HepG2 (cell line): ENCODE measurements around the gene AK8. TPM values are rescaled to one million over a fixed set of nuclear protein-coding genes. Genes with fewer than 3 reads are reported as not detected.

ENCODE experiments used
- DMAP1 ChIP-seq: IDR thresholded peaks from 2 replicates; pipeline ENCODE4 v1.6.1; 2016
- FOSL2 ChIP-seq: sonication (generic); formaldehyde crosslinking; IDR thresholded peaks from 2 replicates; pipeline ENCODE4 v1.4.0; 2020; ENCODE audit warnings: missing genetic modification reagents
- ISL2 ChIP-seq: sonication (generic); formaldehyde crosslinking; IDR thresholded peaks from 2 replicates; pipeline ENCODE4 v1.5.0; 2020; ENCODE audit warnings: missing genetic modification reagents
- LCORL ChIP-seq, 2 experiments: fragments of 450-650 bp in 1 of 2; sonication (generic) in 1 of 2; formaldehyde crosslinking in 1 of 2; IDR thresholded peaks; 2 replicates each; pipeline versions ENCODE4 v1.5.0 to v1.6.1; 2017 to 2020; ENCODE audit warnings: antibody characterized with exemption in 1 of 2, missing genetic modification reagents in 1 of 2
- MTF2 ChIP-seq: sonication (generic); formaldehyde crosslinking; IDR thresholded peaks from 2 replicates; pipeline ENCODE4 v1.5.0; 2020; ENCODE audit warnings: missing genetic modification reagents, borderline replicate concordance
- RNF2 ChIP-seq: fragments of 450-650 bp; conservative IDR thresholded peaks from 2 replicates; pipeline ENCODE4 v1.6.1; 2016; ENCODE audit warnings: low read depth
- SNAPC4 ChIP-seq: sonication (generic); formaldehyde crosslinking; IDR thresholded peaks from 2 replicates; pipeline ENCODE4 v1.4.0; 2020; ENCODE audit warnings: mild to moderate bottlenecking, missing genetic modification reagents
- polyA plus RNA-seq, 8 experiments: library from polyadenylated mRNA; depleted of rRNA in 3 of 8; stranded (reverse) in 7 of 8; unstranded in 1 of 8; fragments of >200 nt; fragmentation: Illumina TruSeq in 4 of 8; extraction: Trizol in 4 of 8; gene quantifications; 2 replicates each; pipeline versions ENCODE4 v1.2.1 to v1.2.3, GENCODE V29; 2011 to 2016; ENCODE audit warnings: low read depth in 4 of 8, missing spikeins in 1 of 8, mixed read lengths in 1 of 8; ENCODE audit not compliant: insufficient read depth in 1 of 8
- total RNA-seq, 5 experiments: library from RNA; depleted of rRNA; stranded (reverse); fragments of >200 nt; fragmentation: Illumina TruSeq; extraction: Trizol; gene quantifications; 2 replicates each; pipeline ENCODE4 v1.2.3, GENCODE V29; 2016; ENCODE audit warnings: low read depth in 1 of 5
- TF ChIP-seq, protein P1 (sequence below), 2 experiments: IDR thresholded peaks; 2 replicates each; pipeline ENCODE4 v1.6.1; 2011 to 2012; ENCODE audit warnings: low read length in 2 of 2, borderline replicate concordance in 1 of 2, low read depth in 1 of 2, mild to moderate bottlenecking in 1 of 2, moderate library complexity in 1 of 2
- TF ChIP-seq, protein P2 (sequence below): sonication (generic); formaldehyde crosslinking; IDR thresholded peaks from 2 replicates; pipeline ENCODE4 v1.5.0; 2020; ENCODE audit warnings: mild to moderate bottlenecking, missing genetic modification reagents
- TF ChIP-seq, protein P3 (sequence below): sonication (generic); formaldehyde crosslinking; IDR thresholded peaks from 2 replicates; pipeline ENCODE4 v1.4.0; 2020; ENCODE audit warnings: missing genetic modification reagents, mild to moderate bottlenecking, borderline replicate concordance
- TF ChIP-seq, protein P4 (sequence below): sonication (generic); formaldehyde crosslinking; IDR thresholded peaks from 2 replicates; pipeline ENCODE4 v1.5.1; 2020; ENCODE audit warnings: mild to moderate bottlenecking, missing genetic modification reagents, moderate library complexity

Gene AK8
- total and polyA plus RNA-seq, 2 of the 13 experiments (the other 11 are each of a cell fraction or from before 2014, with no cell fraction given): 0.11 TPM; not detected in 1

DNA sequence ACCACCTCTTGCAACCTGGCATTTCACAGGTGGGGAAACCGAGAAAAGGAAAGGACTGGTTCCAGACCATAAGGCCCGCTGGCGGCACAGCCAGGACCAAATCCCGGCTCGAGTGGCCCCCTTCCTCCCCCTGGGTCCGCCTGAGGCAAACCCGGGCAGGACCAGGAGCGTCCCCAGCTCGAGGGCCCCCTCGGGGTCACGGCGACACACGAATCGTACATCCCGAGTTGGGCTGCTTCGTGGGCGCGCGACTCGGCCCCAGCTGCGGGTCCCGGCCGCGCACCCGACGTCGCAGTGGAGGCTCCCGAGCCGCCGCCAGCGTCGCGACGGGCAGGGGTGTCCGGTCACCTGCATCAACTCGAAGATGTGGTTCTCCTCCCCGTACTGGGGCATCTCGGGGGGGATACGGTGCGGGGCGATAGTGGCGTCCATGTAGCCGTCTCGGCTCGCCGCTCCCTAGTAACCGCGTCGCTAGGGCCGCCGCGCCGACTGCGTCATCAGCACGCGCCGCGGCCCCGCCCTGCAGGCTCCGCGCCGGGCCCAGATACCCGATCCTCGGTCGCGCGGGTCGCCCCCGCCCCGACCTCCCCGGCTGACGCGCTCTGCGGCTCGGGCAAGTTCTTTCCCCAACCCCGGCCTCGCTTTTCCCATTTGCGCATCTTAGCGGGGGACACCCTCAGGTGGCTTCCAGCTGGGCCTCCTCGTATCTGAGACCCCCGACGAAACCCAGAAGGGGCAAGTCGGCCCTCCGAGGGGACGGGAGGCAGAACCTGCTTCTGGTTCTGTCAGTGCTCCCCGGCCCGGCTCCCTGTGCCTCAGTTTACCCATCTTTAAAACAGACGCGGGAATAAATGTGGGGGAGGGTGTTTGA, at the start of gene AK8 (continued):
- TF ChIP-seq, protein P1, sequence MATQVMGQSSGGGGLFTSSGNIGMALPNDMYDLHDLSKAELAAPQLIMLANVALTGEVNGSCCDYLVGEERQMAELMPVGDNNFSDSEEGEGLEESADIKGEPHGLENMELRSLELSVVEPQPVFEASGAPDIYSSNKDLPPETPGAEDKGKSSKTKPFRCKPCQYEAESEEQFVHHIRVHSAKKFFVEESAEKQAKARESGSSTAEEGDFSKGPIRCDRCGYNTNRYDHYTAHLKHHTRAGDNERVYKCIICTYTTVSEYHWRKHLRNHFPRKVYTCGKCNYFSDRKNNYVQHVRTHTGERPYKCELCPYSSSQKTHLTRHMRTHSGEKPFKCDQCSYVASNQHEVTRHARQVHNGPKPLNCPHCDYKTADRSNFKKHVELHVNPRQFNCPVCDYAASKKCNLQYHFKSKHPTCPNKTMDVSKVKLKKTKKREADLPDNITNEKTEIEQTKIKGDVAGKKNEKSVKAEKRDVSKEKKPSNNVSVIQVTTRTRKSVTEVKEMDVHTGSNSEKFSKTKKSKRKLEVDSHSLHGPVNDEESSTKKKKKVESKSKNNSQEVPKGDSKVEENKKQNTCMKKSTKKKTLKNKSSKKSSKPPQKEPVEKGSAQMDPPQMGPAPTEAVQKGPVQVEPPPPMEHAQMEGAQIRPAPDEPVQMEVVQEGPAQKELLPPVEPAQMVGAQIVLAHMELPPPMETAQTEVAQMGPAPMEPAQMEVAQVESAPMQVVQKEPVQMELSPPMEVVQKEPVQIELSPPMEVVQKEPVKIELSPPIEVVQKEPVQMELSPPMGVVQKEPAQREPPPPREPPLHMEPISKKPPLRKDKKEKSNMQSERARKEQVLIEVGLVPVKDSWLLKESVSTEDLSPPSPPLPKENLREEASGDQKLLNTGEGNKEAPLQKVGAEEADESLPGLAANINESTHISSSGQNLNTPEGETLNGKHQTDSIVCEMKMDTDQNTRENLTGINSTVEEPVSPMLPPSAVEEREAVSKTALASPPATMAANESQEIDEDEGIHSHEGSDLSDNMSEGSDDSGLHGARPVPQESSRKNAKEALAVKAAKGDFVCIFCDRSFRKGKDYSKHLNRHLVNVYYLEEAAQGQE (IDR thresholded peaks at IDR 0.05; ENCODE audit: borderline replicate concordance in 1 of 2, low read depth in 1 of 2, low read length in 2 of 2): no peak
- TF ChIP-seq LCORL (IDR thresholded peaks at IDR 0.05) (no peak), LCORL (CRISPR knock-in tag; IDR thresholded peaks at IDR 0.05) (peak; percentile 60), SNAPC4 (no peak), DMAP1 (CRISPR knock-in tag) (peak; percentile 33), FOSL2 (no peak), RNF2 (peak; percentile 63), MTF2 (CRISPR knock-in tag) (peak; percentile 63), ISL2 (CRISPR knock-in tag) (no peak)
- TF ChIP-seq, protein P2, sequence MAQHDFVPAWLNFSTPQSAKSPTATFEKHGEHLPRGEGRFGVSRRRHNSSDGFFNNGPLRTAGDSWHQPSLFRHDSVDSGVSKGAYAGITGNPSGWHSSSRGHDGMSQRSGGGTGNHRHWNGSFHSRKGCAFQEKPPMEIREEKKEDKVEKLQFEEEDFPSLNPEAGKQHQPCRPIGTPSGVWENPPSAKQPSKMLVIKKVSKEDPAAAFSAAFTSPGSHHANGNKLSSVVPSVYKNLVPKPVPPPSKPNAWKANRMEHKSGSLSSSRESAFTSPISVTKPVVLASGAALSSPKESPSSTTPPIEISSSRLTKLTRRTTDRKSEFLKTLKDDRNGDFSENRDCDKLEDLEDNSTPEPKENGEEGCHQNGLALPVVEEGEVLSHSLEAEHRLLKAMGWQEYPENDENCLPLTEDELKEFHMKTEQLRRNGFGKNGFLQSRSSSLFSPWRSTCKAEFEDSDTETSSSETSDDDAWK: no peak
- TF ChIP-seq, protein P3, sequence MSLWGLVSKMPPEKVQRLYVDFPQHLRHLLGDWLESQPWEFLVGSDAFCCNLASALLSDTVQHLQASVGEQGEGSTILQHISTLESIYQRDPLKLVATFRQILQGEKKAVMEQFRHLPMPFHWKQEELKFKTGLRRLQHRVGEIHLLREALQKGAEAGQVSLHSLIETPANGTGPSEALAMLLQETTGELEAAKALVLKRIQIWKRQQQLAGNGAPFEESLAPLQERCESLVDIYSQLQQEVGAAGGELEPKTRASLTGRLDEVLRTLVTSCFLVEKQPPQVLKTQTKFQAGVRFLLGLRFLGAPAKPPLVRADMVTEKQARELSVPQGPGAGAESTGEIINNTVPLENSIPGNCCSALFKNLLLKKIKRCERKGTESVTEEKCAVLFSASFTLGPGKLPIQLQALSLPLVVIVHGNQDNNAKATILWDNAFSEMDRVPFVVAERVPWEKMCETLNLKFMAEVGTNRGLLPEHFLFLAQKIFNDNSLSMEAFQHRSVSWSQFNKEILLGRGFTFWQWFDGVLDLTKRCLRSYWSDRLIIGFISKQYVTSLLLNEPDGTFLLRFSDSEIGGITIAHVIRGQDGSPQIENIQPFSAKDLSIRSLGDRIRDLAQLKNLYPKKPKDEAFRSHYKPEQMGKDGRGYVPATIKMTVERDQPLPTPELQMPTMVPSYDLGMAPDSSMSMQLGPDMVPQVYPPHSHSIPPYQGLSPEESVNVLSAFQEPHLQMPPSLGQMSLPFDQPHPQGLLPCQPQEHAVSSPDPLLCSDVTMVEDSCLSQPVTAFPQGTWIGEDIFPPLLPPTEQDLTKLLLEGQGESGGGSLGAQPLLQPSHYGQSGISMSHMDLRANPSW (CRISPR knock-in tag): no peak
- TF ChIP-seq, protein P4, sequence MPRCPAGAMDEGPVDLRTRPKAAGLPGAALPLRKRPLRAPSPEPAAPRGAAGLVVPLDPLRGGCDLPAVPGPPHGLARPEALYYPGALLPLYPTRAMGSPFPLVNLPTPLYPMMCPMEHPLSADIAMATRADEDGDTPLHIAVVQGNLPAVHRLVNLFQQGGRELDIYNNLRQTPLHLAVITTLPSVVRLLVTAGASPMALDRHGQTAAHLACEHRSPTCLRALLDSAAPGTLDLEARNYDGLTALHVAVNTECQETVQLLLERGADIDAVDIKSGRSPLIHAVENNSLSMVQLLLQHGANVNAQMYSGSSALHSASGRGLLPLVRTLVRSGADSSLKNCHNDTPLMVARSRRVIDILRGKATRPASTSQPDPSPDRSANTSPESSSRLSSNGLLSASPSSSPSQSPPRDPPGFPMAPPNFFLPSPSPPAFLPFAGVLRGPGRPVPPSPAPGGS: peak; percentile 51; the same call in 1 of the 2 replicates
